A549 (cell line): Measurements from ENCODE around the gene TPI1.

Experiments
- BHLHE40 ChIP-seq: IDR thresholded peaks from 2 replicates; pipeline ENCODE4 v1.6.1; 2012; ENCODE audit warnings: low read depth, low read length, inconsistent platforms
- CBX8 ChIP-seq: fragments of 200-600 bp; sonication (generic); IDR thresholded peaks from 2 replicates; pipeline ENCODE4 v1.6.1; 2016
- CHD2 ChIP-seq: fragments of 150-350 bp; IDR thresholded peaks from 2 replicates; pipeline ENCODE4 v1.6.1; 2014; ENCODE audit warnings: low read length; ENCODE audit not compliant: partially characterized antibody
- CTCF ChIP-seq: fragments of >200 bp; sonication (Bioruptor Twin); formaldehyde crosslinking; IDR thresholded peaks from 3 replicates; pipeline ENCODE4 v1.5.1; 2016
- HDAC2 ChIP-seq: fragments of 200-600 bp; sonication (generic); IDR thresholded peaks from 2 replicates; pipeline ENCODE4 v1.6.1; 2016
- HMGXB4 ChIP-seq: fragments of 250-450 bp; sonication (Bioruptor Pico); IDR thresholded peaks from 2 replicates; pipeline ENCODE4 v1.5.0; 2021; ENCODE audit warnings: mild to moderate bottlenecking, moderate library complexity, borderline replicate concordance
- MAFK ChIP-seq: fragments of 450-650 bp; IDR thresholded peaks from 2 replicates; pipeline ENCODE4 v1.6.1; 2014; ENCODE audit not compliant: partially characterized antibody
- MAX ChIP-seq: IDR thresholded peaks from 2 replicates; pipeline ENCODE4 v1.6.1; 2012
- MYC ChIP-seq: IDR thresholded peaks from 2 replicates; pipeline ENCODE4 v1.6.1; 2012; ENCODE audit warnings: mild to moderate bottlenecking, inconsistent platforms, low read length, improper control_type of control experiment, borderline replicate concordance
- POLR2A ChIP-seq: IDR thresholded peaks from 2 replicates; pipeline ENCODE4 v1.6.1; 2012; ENCODE audit warnings: mild to moderate bottlenecking, low read length
- RAD21 ChIP-seq, 2 experiments: fragments of >200 bp in 1 of 2; sonication (Bioruptor Twin) in 1 of 2; formaldehyde crosslinking in 1 of 2; IDR thresholded peaks in 1 of 2; conservative IDR thresholded peaks in 1 of 2; 2 replicates in 1 of 2; 3 replicates in 1 of 2; pipeline ENCODE4 v1.6.1; 2012 to 2018; ENCODE audit warnings: inconsistent platforms in 1 of 2
- RFX5 ChIP-seq: fragments of 450-650 bp; IDR thresholded peaks from 2 replicates; pipeline ENCODE4 v1.7.1; 2014; ENCODE audit warnings: antibody characterized with exemption, mild to moderate bottlenecking, moderate library complexity
- SMC3 ChIP-seq: fragments of >200 bp; sonication (Bioruptor Twin); formaldehyde crosslinking; IDR thresholded peaks from 3 replicates; pipeline ENCODE4 v1.6.1; 2018; ENCODE audit warnings: inconsistent platforms
- TP53 ChIP-seq: fragments of 250-450 bp; sonication (Bioruptor Pico); IDR thresholded peaks from 2 replicates; pipeline ENCODE4 v1.5.0; 2021; ENCODE audit warnings: mild to moderate bottlenecking, moderate library complexity

- no peak for TF ChIP-seq CHD2
- no peak for TF ChIP-seq MYC
- no peak for TF ChIP-seq MAX
- TF ChIP-seq RFX5, result no peak
- TF ChIP-seq POLR2A, result no peak
- no peak for TF ChIP-seq CTCF
- no peak for TF ChIP-seq MAFK
- TF ChIP-seq RAD21 (conservative IDR thresholded peaks at IDR 0.05 in 1 of 2, IDR thresholded peaks at IDR 0.05 in 1 of 2), result no peak
- no peak for TF ChIP-seq SMC3
- no peak for TF ChIP-seq CBX8
- no peak for TF ChIP-seq BHLHE40
- TF ChIP-seq TP53, result no peak
- TF ChIP-seq HDAC2, result no peak
- no peak for TF ChIP-seq HMGXB4 (CRISPR knock-in tag)
Observed at GRCh38 chr12:6830286-6830890, 36.9 kb upstream of the TPI1 start.
